T-helper 9 cell (primary cell): ENCODE results near the gene KPNA3.
"Not testable (repeated sequence)": the region's sequence is repeated elsewhere in the genome, so short reads cannot be mapped to it uniquely, and the experiment has no call there.

Source experiments
- DNase-seq: peaks from one replicate; pipeline ENCODE4 v3.0.0-alpha.2; 2020

Gene KPNA3

GRCh38 chr13:49740870-49741269 lies 51.6 kb downstream of the KPNA3 start:
- DNase-seq: no peak

GRCh38 chr13:49739498-49740187 lies 52.8 kb downstream of the KPNA3 start:
- no peak for DNase-seq

- DNase-seq: no peak
These were observed 59.1 kb downstream of the KPNA3 start for GRCh38 chr13:49733181-49733951.

- DNase-seq: no peak
These were observed 60.7 kb downstream of the KPNA3 start for GRCh38 chr13:49731766-49732165.

GRCh38 chr13:49716615-49717014 lies 75.9 kb downstream of the KPNA3 start:
- DNase-seq: no peak

- DNase-seq: no peak
These were observed 77.7 kb downstream of the KPNA3 start for GRCh38 chr13:49714757-49715156.

GRCh38 chr13:49711218-49711863 lies 81.1 kb downstream of the KPNA3 start:
- no peak for DNase-seq

- not testable (repeated sequence) for DNase-seq
These were observed 88.2 kb downstream of the KPNA3 start for GRCh38 chr13:49704264-49704663.

GRCh38 chr13:49701491-49701890 lies 91.0 kb downstream of the KPNA3 start:
- no peak for DNase-seq

GRCh38 chr13:49697468-49697867 lies 95.0 kb downstream of the KPNA3 start:
- no peak for DNase-seq

- DNase-seq: no peak
These were observed 98.0 kb downstream of the KPNA3 start for GRCh38 chr13:49694446-49694845.

GRCh38 chr13:49693877-49694276 lies 98.6 kb downstream of the KPNA3 start:
- DNase-seq: no peak

- DNase-seq: no peak
These were observed 99.2 kb downstream of the KPNA3 start for GRCh38 chr13:49693191-49693733.

- DNase-seq: peak; percentile 86
These were observed 101.3 kb downstream of the KPNA3 start, which contains the start of gene EBPL for GRCh38 chr13:49690995-49691784. TSS of gene EBPL (minus strand) at chr13:49691486. CDS start at chr13:49691424, 62 bp downstream.

GRCh38 chr13:49690133-49690994 lies 102.1 kb downstream of the KPNA3 start:
- no peak for DNase-seq

GRCh38 chr13:49683489-49683888 lies 109.0 kb downstream of the KPNA3 start:
- DNase-seq: no peak

- no peak for DNase-seq
These were observed 110.5 kb downstream of the KPNA3 start for GRCh38 chr13:49681842-49682435.

- no peak for DNase-seq
These were observed 113.2 kb downstream of the KPNA3 start for GRCh38 chr13:49679246-49679645.

GRCh38 chr13:49678191-49678914 lies 114.1 kb downstream of the KPNA3 start:
- no peak for DNase-seq

GRCh38 chr13:49676581-49677298 lies 115.7 kb downstream of the KPNA3 start:
- no peak for DNase-seq
